ENCODE results near the gene TAF4. TPM values are rescaled to one million over a fixed set of nuclear protein-coding genes. Genes with fewer than 3 reads are reported as not detected.

TAF4 gene
- total and polyA plus RNA-seq, 2 of the 13 experiments (the other 11 are each of a cell fraction or from before 2014, with no cell fraction given), result 5.9 to 12.0 TPM

- ATAC-seq (no peak), FAIRE-seq (no peak), DNase-seq (ENCODE audit: low spot score) (no peak)
- no peaks in the 10 kb centered on the region for H3K79me2 ChIP-seq (ENCODE audit: insufficient read depth, low read length)
- peaks cover 29 to 58% of the 10 kb centered on the region in 2 experiments for H3K27me3 ChIP-seq (ENCODE audit: control insufficient read depth in 1 of 2, insufficient read depth in 2 of 2, low read length in 2 of 2)
- BruUV-seq (replicated peaks), result no TSS peak
- no peaks in the 10 kb centered on the region for H3K36me3 ChIP-seq (replicated peaks in 1 of 2; ENCODE audit: control insufficient read depth in 1 of 2, insufficient read depth in 2 of 2, low read length in 2 of 2)
- H4K20me1 ChIP-seq (ENCODE audit: insufficient read depth, low read length), result no peaks in the 10 kb centered on the region; the same call in 1 of the 2 replicates
- CTCF ChIA-PET (ENCODE audit: low intra/inter-chr PET ratio, low total read pairs), result no interaction called here
- no peak overlapping the region for H3K9ac ChIP-seq (ENCODE audit: insufficient read depth, low read depth, low read length)
- no peak overlapping the region for H3K4me3 ChIP-seq (replicated peaks in 1 of 3; ENCODE audit: insufficient read depth in 1 of 3, low read depth in 2 of 3, low read length in 3 of 3)
- WGBS (ENCODE audit: low lambda C conversion rate), result 65% methylated on average over 23 of the region's 24 CpGs
- in situ Hi-C loops (cut with HindIII; ENCODE audit: extremely low pct_ligation_motif_present, low pct_unique_long_range_greater_than_20kb) (no loop called here), intact Hi-C loops (cut with micrococcal nuclease; ENCODE audit: unreplicated experiment) (no loop called here)
- POLR2A ChIA-PET, result no interaction called here
- H3K27ac ChIP-seq (ENCODE audit: extremely low read length, insufficient read depth, low read length), result no peak overlapping the region
- H3K9me3 ChIP-seq (ENCODE audit: low read length), result no peaks in the 10 kb centered on the region
- H3K4me1 ChIP-seq (ENCODE audit: insufficient read depth, low read length), result no peaks in the 10 kb centered on the region
- H2AFZ ChIP-seq (ENCODE audit: low read length), result no peak overlapping the region
- no peak overlapping the region for H3K4me2 ChIP-seq (ENCODE audit: low read depth, low read length)
- TF ChIP-seq ZNF234 (CRISPR knock-in tag; conservative IDR thresholded peaks at IDR 0.05) (no peak), IRF9 (CRISPR knock-in tag; IDR thresholded peaks at IDR 0.05; ENCODE audit: borderline replicate concordance) (no peak), ZNF670 (CRISPR knock-in tag; IDR thresholded peaks at IDR 0.05; ENCODE audit: borderline replicate concordance) (no peak), HMG20A (CRISPR knock-in tag; IDR thresholded peaks at IDR 0.05; ENCODE audit: borderline replicate concordance) (no peak), CHD2 (IDR thresholded peaks at IDR 0.05; ENCODE audit: low read depth, low read length) (no peak), NFIC (IDR thresholded peaks at IDR 0.05; ENCODE audit: low read length) (no peak), ERF (CRISPR knock-in tag; IDR thresholded peaks at IDR 0.05) (no peak), ZBTB7B (CRISPR knock-in tag; IDR thresholded peaks at IDR 0.05) (no peak), HOXA5 (CRISPR knock-in tag; IDR thresholded peaks at IDR 0.05) (no peak), SMAD9 (CRISPR knock-in tag; IDR thresholded peaks at IDR 0.05) (no peak), ZNF207 (IDR thresholded peaks at IDR 0.05; ENCODE audit: borderline replicate concordance) (no peak), NFE2L1 (CRISPR knock-in tag; IDR thresholded peaks at IDR 0.05; ENCODE audit: borderline replicate concordance) (no peak), CEBPB (IDR thresholded peaks at IDR 0.05; ENCODE audit: borderline replicate concordance, low read depth, low read length) (no peak), ASH2L (IDR thresholded peaks at IDR 0.05; ENCODE audit: insufficient read length, low read depth, low read length) (no peak)
- TF ChIP-seq, protein P1, sequence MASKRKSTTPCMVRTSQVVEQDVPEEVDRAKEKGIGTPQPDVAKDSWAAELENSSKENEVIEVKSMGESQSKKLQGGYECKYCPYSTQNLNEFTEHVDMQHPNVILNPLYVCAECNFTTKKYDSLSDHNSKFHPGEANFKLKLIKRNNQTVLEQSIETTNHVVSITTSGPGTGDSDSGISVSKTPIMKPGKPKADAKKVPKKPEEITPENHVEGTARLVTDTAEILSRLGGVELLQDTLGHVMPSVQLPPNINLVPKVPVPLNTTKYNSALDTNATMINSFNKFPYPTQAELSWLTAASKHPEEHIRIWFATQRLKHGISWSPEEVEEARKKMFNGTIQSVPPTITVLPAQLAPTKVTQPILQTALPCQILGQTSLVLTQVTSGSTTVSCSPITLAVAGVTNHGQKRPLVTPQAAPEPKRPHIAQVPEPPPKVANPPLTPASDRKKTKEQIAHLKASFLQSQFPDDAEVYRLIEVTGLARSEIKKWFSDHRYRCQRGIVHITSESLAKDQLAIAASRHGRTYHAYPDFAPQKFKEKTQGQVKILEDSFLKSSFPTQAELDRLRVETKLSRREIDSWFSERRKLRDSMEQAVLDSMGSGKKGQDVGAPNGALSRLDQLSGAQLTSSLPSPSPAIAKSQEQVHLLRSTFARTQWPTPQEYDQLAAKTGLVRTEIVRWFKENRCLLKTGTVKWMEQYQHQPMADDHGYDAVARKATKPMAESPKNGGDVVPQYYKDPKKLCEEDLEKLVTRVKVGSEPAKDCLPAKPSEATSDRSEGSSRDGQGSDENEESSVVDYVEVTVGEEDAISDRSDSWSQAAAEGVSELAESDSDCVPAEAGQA (IDR thresholded peaks at IDR 0.05; ENCODE audit: low read depth), result no peak
- TF ChIP-seq, protein P1 (CRISPR knock-in tag; IDR thresholded peaks at IDR 0.05; ENCODE audit: borderline replicate concordance), result no peak
These were observed 130.8 kb downstream of the TAF4 start for GRCh38 chr20:61934716-61935530.

Measured in HepG2 (cell line).